Left renal pelvis (tissue), 4 donors: ENCODE data around the gene TAF1C. TPM values are rescaled to one million over a fixed set of nuclear protein-coding genes. Genes with fewer than 3 reads are reported as not detected.

ENCODE experiments used
- DNase-seq, 4 donors: peaks; one replicate each; pipeline ENCODE4 v3.0.0-alpha.2; 2013; ENCODE audit warnings: low read depth in 4 of 4, low spot score in 3 of 4
- polyA plus RNA-seq, 4 donors: library from polyadenylated mRNA; unstranded; fragments of 120-200 nt; gene quantifications; one replicate each; pipeline ENCODE4 v1.2.1, GENCODE V29; 2013; ENCODE audit not compliant: insufficient read length in 4 of 4

TAF1C gene
- polyA plus RNA-seq, 4 donors = 27.7 to 65.0 (median 37.7) TPM

- DNase-seq = no peak
These were observed 50.3 kb downstream of the TAF1C start for GRCh38 chr16:84136331-84137125.

DNA sequence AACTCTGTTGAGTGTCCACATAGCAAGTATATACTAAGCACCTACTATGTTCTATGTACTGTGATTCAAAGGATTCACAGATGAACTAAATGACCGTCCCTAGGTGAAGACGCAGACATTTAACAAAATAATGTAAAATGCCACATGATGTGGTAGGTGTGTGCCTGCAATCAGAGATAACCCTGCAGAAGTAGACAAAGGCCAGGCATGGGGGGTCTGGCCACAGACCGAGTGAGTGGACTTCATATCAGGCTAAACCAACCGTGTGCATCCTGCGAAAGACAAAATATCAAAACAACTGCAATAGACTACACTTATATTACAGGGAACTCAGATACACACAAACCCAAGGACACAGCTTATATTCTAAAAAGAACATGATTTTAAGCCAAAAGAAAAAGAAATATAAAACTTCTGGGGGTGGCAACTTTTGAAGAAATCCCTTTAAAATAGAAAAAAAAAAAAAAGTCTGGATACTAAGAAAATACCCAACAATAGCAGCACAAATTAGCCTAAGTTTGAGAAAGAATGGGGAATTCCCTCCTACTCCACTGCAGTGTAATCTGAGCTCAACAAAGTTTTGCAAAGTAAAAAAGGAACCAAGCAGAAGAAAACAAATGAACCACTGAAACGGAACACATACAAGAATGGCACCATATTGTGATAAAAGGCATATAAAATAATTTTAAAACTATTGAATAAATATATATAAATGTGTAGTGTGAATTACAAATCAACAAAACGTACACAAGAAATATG lies 54.2 kb downstream of the TAF1C start:
- no peak for DNase-seq

DNA sequence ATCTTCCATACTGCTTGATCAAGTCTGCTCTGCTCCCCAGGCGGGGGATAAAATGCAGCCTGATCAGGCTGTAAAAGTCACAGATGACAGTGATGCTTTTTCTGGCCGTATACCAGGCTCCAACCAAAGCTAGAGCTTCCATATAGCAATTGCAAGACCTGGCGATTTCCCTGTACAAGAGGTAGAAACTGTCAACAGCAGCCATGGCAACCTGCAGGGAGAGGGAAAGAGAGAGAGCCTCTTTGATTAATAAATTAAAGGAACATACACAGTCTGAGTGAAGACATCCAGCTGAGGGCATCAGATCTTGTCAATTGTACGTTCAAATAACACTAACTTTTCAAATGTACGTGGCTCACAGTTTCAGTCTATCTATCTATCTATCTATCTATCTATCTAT lies 55.7 kb downstream of the TAF1C start:
- no peak for DNase-seq

Other genes starting within 250 kb of the TAF1C start
- under 1 TPM; 0.34 to 0.73 (median 0.50) TPM for gene OSGIN1, start 233.8 kb downstream of the TAF1C start, polyA plus RNA-seq
- gene NECAB2, start 218.8 kb downstream of the TAF1C start, polyA plus RNA-seq = 1 to 10 TPM in 3 of 4 donors, under 1 TPM in 1; 0.97 to 4.4 (median 2.8) TPM
- not detected for gene SLC38A8, start 144.3 kb downstream of the TAF1C start, polyA plus RNA-seq
- 100 to 1,000 TPM; 111 to 142 (median 112) TPM for gene MBTPS1, start 70.1 kb downstream of the TAF1C start, polyA plus RNA-seq
- 10 to 100 TPM; 36.6 to 51.1 (median 48.6) TPM for gene HSDL1, start 41.9 kb downstream of the TAF1C start, polyA plus RNA-seq
- 1 to 10 TPM in 3 of 4 donors, under 1 TPM in 1; 0.57 to 7.5 (median 4.9) TPM for gene DNAAF1, start 41.7 kb downstream of the TAF1C start, polyA plus RNA-seq
- gene ADAD2, start 4.1 kb upstream of the TAF1C start, polyA plus RNA-seq = under 1 TPM in 2 of 4 donors, not detected in 2; 0.16 to 0.25 TPM
- gene KCNG4, start 53.0 kb upstream of the TAF1C start, polyA plus RNA-seq = under 1 TPM in 2 of 4 donors, not detected in 2; 0.03 to 0.09 TPM
- gene WFDC1, start 107.8 kb upstream of the TAF1C start, polyA plus RNA-seq = 1 to 10 TPM; 2.4 to 5.0 (median 3.7) TPM
- gene ATP2C2, start 181.5 kb upstream of the TAF1C start, polyA plus RNA-seq = 1 to 10 TPM in 2 of 4 donors, under 1 TPM in 2; 0.27 to 2.1 (median 1.0) TPM